ENCODE results near the gene PKP3. TPM values are rescaled to one million over a fixed set of nuclear protein-coding genes. Genes with fewer than 3 reads are reported as not detected.

Gene PKP3
- total and polyA plus RNA-seq, 12 donors, result 0.13 to 3.0 (median 0.72) TPM

- intact Hi-C loops (cut with DNase I), result loop anchor here in 1 of 10 donors (2.0 kb wide), 1 partner anchor 32 kb away; no protein-coding TSS in a partner anchor
- H3K9me3 ChIP-seq, result no peaks in the 10 kb centered on the region
- peak overlapping the region; percentile 43 to 69 (median 63) for H3K4me3 ChIP-seq
- peaks cover 9 to 65% (median 48%) of the 10 kb centered on the region in 7 donors for H3K27me3 ChIP-seq
- no peak for TF ChIP-seq CTCF (IDR thresholded peaks at IDR 0.05)
- H3K36me3 ChIP-seq, result no peaks in the 10 kb centered on the region
- ATAC-seq (peak; percentile 65 to 81 (median 68)), DNase-seq (peak; percentile 43 to 62)
- peak overlapping the region; percentile 87 to 97 (median 93) for H3K27ac ChIP-seq
- H3K4me1 ChIP-seq, result peaks cover 0 to 36% (median 12%) of the 10 kb centered on the region in 9 donors
- 1% methylated on average over 79 to 97 of the region's 97 CpGs for WGBS, 2 donors
Measured at GRCh38 chr11:416757-417621, 23.0 kb downstream of the PKP3 start.

- 56 to 61% methylated on average over 19 of the region's 19 CpGs for WGBS, 2 donors
- H3K9me3 ChIP-seq, result no peaks in the 10 kb centered on the region
- no peak for TF ChIP-seq CTCF (IDR thresholded peaks at IDR 0.05)
- peak overlapping the region in 9 of 10 donors; percentile 48 to 69 (median 64) for H3K4me3 ChIP-seq
- peaks cover 9 to 73% (median 53%) of the 10 kb centered on the region in 7 donors for H3K27me3 ChIP-seq
- H3K4me1 ChIP-seq, result peaks cover 0 to 35% (median 12%) of the 10 kb centered on the region in 9 donors
- H3K36me3 ChIP-seq, result no peaks in the 10 kb centered on the region
- peak overlapping the region in 9 of 10 donors; percentile 87 to 97 (median 95) for H3K27ac ChIP-seq
- intact Hi-C loops (cut with DNase I), result loop anchor here in 1 of 10 donors (2.0 kb wide), 1 partner anchor 31 kb away; no protein-coding TSS in a partner anchor
- DNase-seq (no peak), ATAC-seq (no peak)
Measured at GRCh38 chr11:417652-418342, 23.8 kb downstream of the PKP3 start.

- Histone ChIP-seq H3K27ac (peak overlapping the region in 1 of 10 donors; percentile 96), H3K4me3 (no peak overlapping the region), H3K36me3 (no peaks in the 10 kb centered on the region), H3K27me3 (peaks cover 9 to 81% (median 60%) of the 10 kb centered on the region in 7 donors), H3K4me1 (peaks cover 0 to 29% (median 12%) of the 10 kb centered on the region in 9 donors), H3K9me3 (no peaks in the 10 kb centered on the region)
- DNase-seq (no peak), ATAC-seq (no peak)
- no peak for TF ChIP-seq CTCF (IDR thresholded peaks at IDR 0.05)
- intact Hi-C loops (cut with DNase I), result no loop called here
- WGBS, 2 donors, result 84 to 87% methylated on average over 30 of the region's 30 CpGs
Measured at GRCh38 chr11:418343-419247, 24.6 kb downstream of the PKP3 start.

All from heart right ventricle (tissue), 16 donors.